PC-9 (cell line): Measurements from ENCODE around the gene CST4. TPM values are rescaled to one million over a fixed set of nuclear protein-coding genes. Genes with fewer than 3 reads are reported as not detected.

Source experiments
- BruUV-seq: library from RNA; stranded (reverse); fragments of 400-500 nt; replicated peaks from 2 replicates; lab custom pipeline; 2021; lab: Mats Ljungman, UMichigan
- CTCF ChIA-PET: fragments of 300-600 bp; sonication (Branson Sonifier 250); formaldehyde crosslinking; loops from one replicate; lab custom pipeline; 2022; ENCODE audit warnings: antibody characterized with exemption; lab: Charles Lee
- POLR2A ChIA-PET: fragments of 300-600 bp; sonication (Branson Sonifier 250); formaldehyde crosslinking; loops from one replicate; lab custom pipeline; 2022; ENCODE audit warnings: antibody characterized with exemption; ENCODE audit not compliant: unreplicated experiment; lab: Charles Lee
- DNase-seq, 2 experiments: peaks; one replicate each; pipeline versions ENCODE4 v3.0.0 to v3.0.0-alpha.2; 2015 to 2022; ENCODE audit warnings: mixed read lengths in 1 of 2
- H2AFZ ChIP-seq: fragments of 200-600 bp; sonication (generic); 2 replicates; pipeline ENCODE4 v1.8.1; 2017; ENCODE audit warnings: antibody characterized with exemption
- H3F3A ChIP-seq: fragments of 200-600 bp; sonication (generic); 2 replicates; pipeline ENCODE4 v1.8.1; 2017; ENCODE audit warnings: antibody characterized with exemption, mild to moderate bottlenecking, low read depth; ENCODE audit not compliant: insufficient read depth
- H3K27ac ChIP-seq: fragments of 200-600 bp; sonication (generic); 2 replicates; pipeline ENCODE4 v1.6.1; 2016; ENCODE audit warnings: mixed run types
- H3K27me3 ChIP-seq: fragments of 200-600 bp; sonication (generic); 2 replicates; pipeline ENCODE4 v1.6.1; 2016; ENCODE audit warnings: low read depth, mixed run types; ENCODE audit not compliant: insufficient read depth
- H3K36me3 ChIP-seq: fragments of 200-600 bp; sonication (generic); 2 replicates; pipeline ENCODE4 v1.6.1; 2016; ENCODE audit warnings: low read depth, mixed run types
- H3K4me1 ChIP-seq: fragments of 200-600 bp; sonication (generic); replicated peaks from 2 replicates; pipeline ENCODE4 v1.6.1; 2016; ENCODE audit warnings: mixed run types; ENCODE audit not compliant: insufficient read depth
- H3K4me2 ChIP-seq: fragments of 200-600 bp; sonication (generic); 2 replicates; pipeline ENCODE4 v1.6.1; 2017; ENCODE audit warnings: mixed run types
- H3K4me3 ChIP-seq: fragments of 200-600 bp; sonication (generic); 2 replicates; pipeline ENCODE4 v1.6.1; 2016; ENCODE audit warnings: mixed run types
- H3K79me2 ChIP-seq: fragments of 200-600 bp; sonication (generic); 2 replicates; pipeline ENCODE4 v1.6.1; 2017; ENCODE audit warnings: low read depth, mixed run types
- H3K9me2 ChIP-seq: fragments of 200-600 bp; sonication (generic); 2 replicates; pipeline ENCODE4 v1.8.1; 2017; ENCODE audit warnings: mild to moderate bottlenecking; ENCODE audit not compliant: insufficient read depth
- H3K9me3 ChIP-seq: fragments of 200-600 bp; sonication (generic); 2 replicates; pipeline ENCODE4 v1.8.1; 2016; ENCODE audit warnings: low read depth; ENCODE audit not compliant: insufficient read depth
- H4K20me1 ChIP-seq: fragments of 200-600 bp; sonication (generic); 2 replicates; pipeline ENCODE4 v1.8.1; 2017; ENCODE audit not compliant: insufficient read depth
- EZH2 ChIP-seq: fragments of 200-600 bp; sonication (generic); IDR thresholded peaks from 2 replicates; pipeline ENCODE4 v1.8.0; 2017; ENCODE audit warnings: antibody characterized with exemption, low read depth
- intact Hi-C: fragments of 100-400 bp; cut with micrococcal nuclease; formaldehyde crosslinking; loops from one replicate; pipeline ENCODE4 v1.10.0; 2022; ENCODE audit not compliant: unreplicated experiment
- total RNA-seq: library from RNA; stranded (reverse); gene quantifications from 2 replicates; pipeline ENCODE4 v1.2.3, GENCODE V29; 2021
- TF ChIP-seq, protein P1 (sequence below): fragments of 200-600 bp; sonication (generic); conservative IDR thresholded peaks from 2 replicates; pipeline ENCODE4 v1.6.1; 2017; ENCODE audit warnings: mixed run types, antibody characterized with exemption, mild to moderate bottlenecking, moderate library complexity

Gene CST4
- total RNA-seq, 1 experiment from 2014 or later: not detected

DNA sequence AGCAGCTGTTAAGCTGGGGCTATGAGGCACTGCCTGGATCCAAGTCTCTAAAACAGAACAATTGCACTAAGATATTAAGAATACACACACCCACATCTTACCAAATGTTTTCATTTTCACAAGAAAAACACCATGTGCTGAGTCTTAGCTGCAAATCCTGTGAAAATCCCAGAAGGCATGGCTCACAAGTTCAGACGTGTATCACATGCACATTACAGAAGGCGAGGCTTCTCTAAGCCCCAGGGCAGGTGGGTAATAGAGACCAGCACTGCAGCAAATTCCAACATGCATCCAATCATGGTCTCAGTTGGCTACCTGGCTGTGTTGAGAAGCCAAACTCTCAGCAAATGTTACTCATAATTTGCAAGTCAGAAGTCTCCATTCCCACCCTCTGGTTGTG lies 34.8 kb downstream of the CST4 start:
- H3K27ac ChIP-seq: no peak overlapping the region
- H3K4me2 ChIP-seq: no peak overlapping the region
- no peak for DNase-seq
- no peaks in the 10 kb centered on the region for H3K36me3 ChIP-seq
- CTCF ChIA-PET: no interaction called here
- H2AFZ ChIP-seq: no peak overlapping the region
- H3K79me2 ChIP-seq: no peaks in the 10 kb centered on the region
- POLR2A ChIA-PET: no interaction called here
- no TSS peak for BruUV-seq
- H3K9me3 ChIP-seq: no peaks in the 10 kb centered on the region
- no peaks in the 10 kb centered on the region for H3K4me1 ChIP-seq
- intact Hi-C loops: no loop called here
- no peaks in the 10 kb centered on the region for H3K27me3 ChIP-seq
- H3K4me3 ChIP-seq: no peak overlapping the region
- no peak for TF ChIP-seq EZH2
- TF ChIP-seq, protein P1, sequence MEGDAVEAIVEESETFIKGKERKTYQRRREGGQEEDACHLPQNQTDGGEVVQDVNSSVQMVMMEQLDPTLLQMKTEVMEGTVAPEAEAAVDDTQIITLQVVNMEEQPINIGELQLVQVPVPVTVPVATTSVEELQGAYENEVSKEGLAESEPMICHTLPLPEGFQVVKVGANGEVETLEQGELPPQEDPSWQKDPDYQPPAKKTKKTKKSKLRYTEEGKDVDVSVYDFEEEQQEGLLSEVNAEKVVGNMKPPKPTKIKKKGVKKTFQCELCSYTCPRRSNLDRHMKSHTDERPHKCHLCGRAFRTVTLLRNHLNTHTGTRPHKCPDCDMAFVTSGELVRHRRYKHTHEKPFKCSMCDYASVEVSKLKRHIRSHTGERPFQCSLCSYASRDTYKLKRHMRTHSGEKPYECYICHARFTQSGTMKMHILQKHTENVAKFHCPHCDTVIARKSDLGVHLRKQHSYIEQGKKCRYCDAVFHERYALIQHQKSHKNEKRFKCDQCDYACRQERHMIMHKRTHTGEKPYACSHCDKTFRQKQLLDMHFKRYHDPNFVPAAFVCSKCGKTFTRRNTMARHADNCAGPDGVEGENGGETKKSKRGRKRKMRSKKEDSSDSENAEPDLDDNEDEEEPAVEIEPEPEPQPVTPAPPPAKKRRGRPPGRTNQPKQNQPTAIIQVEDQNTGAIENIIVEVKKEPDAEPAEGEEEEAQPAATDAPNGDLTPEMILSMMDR: no peak
- no peaks in the 10 kb centered on the region for H3K9me2 ChIP-seq
- no peaks in the 10 kb centered on the region for H3F3A ChIP-seq
- H4K20me1 ChIP-seq: no peaks in the 10 kb centered on the region

DNA sequence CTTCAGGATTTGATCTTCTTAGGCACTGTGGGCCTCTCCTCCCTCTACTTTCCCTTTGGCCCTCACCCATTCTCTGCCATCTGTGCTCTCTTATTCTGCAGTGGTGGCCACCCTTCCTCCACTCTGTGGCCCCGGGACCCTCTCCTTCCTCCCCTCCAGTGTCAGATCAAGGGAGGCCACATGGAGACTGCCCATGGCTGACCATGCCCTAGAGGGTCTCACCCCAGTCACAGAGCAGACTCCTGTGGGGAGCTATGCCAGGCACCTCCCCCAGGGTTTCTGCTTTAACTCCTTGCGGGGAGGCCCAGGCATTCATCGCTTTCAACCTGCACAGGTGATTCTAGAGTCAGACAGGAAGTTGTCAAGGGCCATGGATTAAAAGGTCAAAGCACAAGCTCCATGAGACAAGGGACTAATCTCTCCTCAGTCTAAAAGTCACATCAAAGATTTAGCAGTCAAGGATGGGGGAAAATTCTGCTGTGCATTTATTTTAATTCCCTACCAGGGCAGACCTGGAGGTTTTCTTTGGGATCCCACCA lies 35.4 kb downstream of the CST4 start:
- DNase-seq: no peak
- Histone ChIP-seq H3K79me2 (no peaks in the 10 kb centered on the region), H2AFZ (no peak overlapping the region), H3K36me3 (no peaks in the 10 kb centered on the region), H3K4me3 (no peak overlapping the region), H3F3A (no peaks in the 10 kb centered on the region), H4K20me1 (no peaks in the 10 kb centered on the region), H3K27ac (no peak overlapping the region), H3K9me2 (no peaks in the 10 kb centered on the region), H3K27me3 (no peaks in the 10 kb centered on the region), H3K9me3 (no peaks in the 10 kb centered on the region), H3K4me1 (no peaks in the 10 kb centered on the region), H3K4me2 (no peak overlapping the region)
- ChIA-PET POLR2A (no interaction called here), CTCF (no interaction called here)
- BruUV-seq: no TSS peak
- intact Hi-C loops: no loop called here
- TF ChIP-seq, protein P1: no peak
- no peak for TF ChIP-seq EZH2

DNA sequence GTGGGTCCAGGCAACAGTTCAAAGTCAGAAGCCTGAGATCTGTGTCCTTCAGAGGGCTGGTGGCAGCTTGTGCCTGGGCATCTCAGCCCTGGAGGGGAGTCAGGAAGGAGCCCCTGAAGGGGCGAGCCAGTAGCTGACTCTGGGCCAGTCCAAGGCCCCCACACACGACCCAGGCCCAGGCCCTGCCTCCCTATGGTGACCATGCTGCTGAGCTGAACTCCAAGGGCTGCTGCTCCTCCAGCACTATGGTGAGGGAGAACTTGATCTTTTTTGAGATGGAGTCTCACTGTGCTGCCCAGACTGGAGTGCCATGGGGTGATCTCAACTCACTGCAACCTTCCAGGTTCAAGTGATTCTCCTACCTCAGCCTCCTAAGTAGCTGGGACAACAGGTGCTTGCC lies 35.9 kb downstream of the CST4 start:
- Histone ChIP-seq H3K4me2 (no peak overlapping the region), H3K4me1 (no peaks in the 10 kb centered on the region), H3K9me2 (no peaks in the 10 kb centered on the region), H3K27ac (no peak overlapping the region), H2AFZ (no peak overlapping the region), H4K20me1 (no peaks in the 10 kb centered on the region), H3K9me3 (no peaks in the 10 kb centered on the region), H3K27me3 (no peaks in the 10 kb centered on the region), H3K79me2 (no peaks in the 10 kb centered on the region), H3K4me3 (no peak overlapping the region), H3F3A (no peaks in the 10 kb centered on the region), H3K36me3 (no peaks in the 10 kb centered on the region)
- no peak for DNase-seq
- ChIA-PET POLR2A (no interaction called here), CTCF (no interaction called here)
- intact Hi-C loops: no loop called here
- BruUV-seq: no TSS peak
- TF ChIP-seq, protein P1: no peak
- TF ChIP-seq EZH2: no peak
